HepG2 (cell line): Measurements from ENCODE around the gene PATL2. TPM values are rescaled to one million over a fixed set of nuclear protein-coding genes. Genes with fewer than 3 reads are reported as not detected.

Experiments used
- EP300 ChIP-seq, 3 experiments: sonication (generic) in 1 of 3; formaldehyde crosslinking in 1 of 3; IDR thresholded peaks; 2 replicates each; pipeline versions ENCODE4 v1.5.1 to v1.6.1; 2011 to 2020; ENCODE audit warnings: low read depth in 2 of 3, low read length in 2 of 3, borderline replicate concordance in 1 of 3, improper control_type of control experiment in 1 of 3, mild to moderate bottlenecking in 1 of 3, missing genetic modification reagents in 1 of 3, moderate library complexity in 1 of 3
- ETV6 ChIP-seq: sonication (generic); formaldehyde crosslinking; conservative IDR thresholded peaks from 2 replicates; pipeline ENCODE4 v1.4.0; 2020; ENCODE audit warnings: missing genetic modification reagents
- HOXA5 ChIP-seq: sonication (generic); formaldehyde crosslinking; IDR thresholded peaks from 2 replicates; pipeline ENCODE4 v1.4.0; 2020; ENCODE audit warnings: missing genetic modification reagents
- MAFF ChIP-seq: IDR thresholded peaks from 2 replicates; pipeline ENCODE4 v1.6.1; 2011; ENCODE audit warnings: low read depth, low read length, improper control_type of control experiment
- MAFK ChIP-seq, 2 experiments: IDR thresholded peaks in 1 of 2; conservative IDR thresholded peaks in 1 of 2; 2 replicates each; pipeline ENCODE4 v1.6.1; 2011; ENCODE audit warnings: improper control_type of control experiment in 2 of 2, low read length in 2 of 2
- MIXL1 ChIP-seq: IDR thresholded peaks from 2 replicates; pipeline ENCODE4 v1.6.1; 2016
- SKI ChIP-seq: fragments of 450-650 bp; IDR thresholded peaks from one replicate; pipeline ENCODE4 v1.6.1; 2018; ENCODE audit warnings: mild to moderate bottlenecking; ENCODE audit not compliant: partially characterized antibody
- SRSF9 ChIP-seq: fragments of 200-400 bp; formaldehyde crosslinking; IDR thresholded peaks from 2 replicates; pipeline ENCODE4 v1.6.1; 2018; ENCODE audit warnings: borderline replicate concordance, mild to moderate bottlenecking, low read depth, low read length; ENCODE audit not compliant: insufficient read depth, poor library complexity, severe bottlenecking
- STAG1 ChIP-seq: sonication (generic); formaldehyde crosslinking; IDR thresholded peaks from 2 replicates; pipeline ENCODE4 v1.4.0; 2020; ENCODE audit warnings: missing genetic modification reagents
- ZNF446 ChIP-seq: sonication (generic); formaldehyde crosslinking; IDR thresholded peaks from 2 replicates; pipeline ENCODE4 v1.5.0; 2020; ENCODE audit warnings: mild to moderate bottlenecking, missing genetic modification reagents
- polyA plus RNA-seq, 8 experiments: library from polyadenylated mRNA; depleted of rRNA in 3 of 8; stranded (reverse) in 7 of 8; unstranded in 1 of 8; fragments of >200 nt; fragmentation: Illumina TruSeq in 4 of 8; extraction: Trizol in 4 of 8; gene quantifications; 2 replicates each; pipeline versions ENCODE4 v1.2.1 to v1.2.3, GENCODE V29; 2011 to 2016; ENCODE audit warnings: low read depth in 4 of 8, missing spikeins in 1 of 8, mixed read lengths in 1 of 8; ENCODE audit not compliant: insufficient read depth in 1 of 8
- total RNA-seq, 5 experiments: library from RNA; depleted of rRNA; stranded (reverse); fragments of >200 nt; fragmentation: Illumina TruSeq; extraction: Trizol; gene quantifications; 2 replicates each; pipeline ENCODE4 v1.2.3, GENCODE V29; 2016; ENCODE audit warnings: low read depth in 1 of 5
- TF ChIP-seq, protein P1 (sequence below): sonication (generic); formaldehyde crosslinking; IDR thresholded peaks from 2 replicates; pipeline ENCODE4 v1.8.1; 2023; ENCODE audit warnings: mild to moderate bottlenecking, missing genetic modification reagents
- TF ChIP-seq, protein P2 (sequence below): sonication (generic); formaldehyde crosslinking; IDR thresholded peaks from 2 replicates; pipeline ENCODE4 v1.5.0; 2020; ENCODE audit warnings: mild to moderate bottlenecking, missing genetic modification reagents, moderate library complexity
- TF ChIP-seq, protein P3 (sequence below): sonication (generic); formaldehyde crosslinking; IDR thresholded peaks from 2 replicates; pipeline ENCODE4 v1.8.0; 2022; ENCODE audit warnings: missing genetic modification reagents, mild to moderate bottlenecking, borderline replicate concordance
- TF ChIP-seq, protein P4 (sequence below): fragments of 450-650 bp; IDR thresholded peaks from 2 replicates; pipeline ENCODE4 v1.6.1; 2017; ENCODE audit warnings: mild to moderate bottlenecking
- TF ChIP-seq, protein P5 (sequence below): sonication (generic); formaldehyde crosslinking; IDR thresholded peaks from 2 replicates; pipeline ENCODE4 v1.5.0; 2020; ENCODE audit warnings: mild to moderate bottlenecking, missing genetic modification reagents, borderline replicate concordance
- TF ChIP-seq, protein P6 (sequence below): IDR thresholded peaks from 2 replicates; pipeline ENCODE4 v1.6.1; 2018; ENCODE audit warnings: missing genetic modification reagents, mild to moderate bottlenecking, missing compliant biosample characterization

Gene PATL2
- total and polyA plus RNA-seq, 2 of the 13 experiments (the other 11 are each of a cell fraction or from before 2014, with no cell fraction given) = 0.15 to 0.53 TPM

DNA sequence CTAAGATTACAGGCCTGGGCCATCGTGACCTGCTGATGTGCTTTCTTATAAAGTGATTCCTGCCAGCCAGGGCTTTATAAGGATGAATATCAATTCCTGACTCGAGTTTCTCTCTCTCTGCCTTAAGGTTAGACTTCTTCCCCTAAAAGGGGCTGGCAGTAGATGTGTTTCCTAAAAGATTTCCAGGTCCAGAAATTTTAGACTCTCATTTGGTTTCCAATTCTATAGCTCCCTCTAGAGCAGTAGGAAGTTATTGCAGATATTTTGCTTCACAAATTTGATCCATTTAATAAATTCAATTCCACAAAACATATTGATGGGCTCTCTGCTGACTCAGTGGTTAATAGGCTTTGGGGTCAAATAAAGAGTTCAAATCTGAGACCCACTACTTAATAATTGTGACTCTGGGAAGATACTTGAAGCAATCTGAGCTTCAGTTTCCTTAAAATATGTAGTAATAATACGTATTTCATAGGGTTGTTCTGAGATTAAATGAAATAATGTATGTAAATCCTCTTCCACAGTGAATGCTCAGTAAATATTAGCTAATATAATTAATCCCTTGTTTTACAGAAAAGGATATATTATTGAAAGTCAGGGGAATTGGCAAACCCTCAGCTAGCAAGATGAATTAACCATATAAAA is 27.3 kb upstream of the PATL2 start (continued):
- TF ChIP-seq, protein P1, sequence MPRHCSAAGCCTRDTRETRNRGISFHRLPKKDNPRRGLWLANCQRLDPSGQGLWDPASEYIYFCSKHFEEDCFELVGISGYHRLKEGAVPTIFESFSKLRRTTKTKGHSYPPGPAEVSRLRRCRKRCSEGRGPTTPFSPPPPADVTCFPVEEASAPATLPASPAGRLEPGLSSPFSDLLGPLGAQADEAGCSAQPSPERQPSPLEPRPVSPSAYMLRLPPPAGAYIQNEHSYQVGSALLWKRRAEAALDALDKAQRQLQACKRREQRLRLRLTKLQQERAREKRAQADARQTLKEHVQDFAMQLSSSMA (CRISPR knock-in tag) = no peak
- TF ChIP-seq, protein P2, sequence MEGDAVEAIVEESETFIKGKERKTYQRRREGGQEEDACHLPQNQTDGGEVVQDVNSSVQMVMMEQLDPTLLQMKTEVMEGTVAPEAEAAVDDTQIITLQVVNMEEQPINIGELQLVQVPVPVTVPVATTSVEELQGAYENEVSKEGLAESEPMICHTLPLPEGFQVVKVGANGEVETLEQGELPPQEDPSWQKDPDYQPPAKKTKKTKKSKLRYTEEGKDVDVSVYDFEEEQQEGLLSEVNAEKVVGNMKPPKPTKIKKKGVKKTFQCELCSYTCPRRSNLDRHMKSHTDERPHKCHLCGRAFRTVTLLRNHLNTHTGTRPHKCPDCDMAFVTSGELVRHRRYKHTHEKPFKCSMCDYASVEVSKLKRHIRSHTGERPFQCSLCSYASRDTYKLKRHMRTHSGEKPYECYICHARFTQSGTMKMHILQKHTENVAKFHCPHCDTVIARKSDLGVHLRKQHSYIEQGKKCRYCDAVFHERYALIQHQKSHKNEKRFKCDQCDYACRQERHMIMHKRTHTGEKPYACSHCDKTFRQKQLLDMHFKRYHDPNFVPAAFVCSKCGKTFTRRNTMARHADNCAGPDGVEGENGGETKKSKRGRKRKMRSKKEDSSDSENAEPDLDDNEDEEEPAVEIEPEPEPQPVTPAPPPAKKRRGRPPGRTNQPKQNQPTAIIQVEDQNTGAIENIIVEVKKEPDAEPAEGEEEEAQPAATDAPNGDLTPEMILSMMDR = peak; percentile 64
- TF ChIP-seq MIXL1 (CRISPR knock-in tag) (no peak), HOXA5 (CRISPR knock-in tag) (no peak), SKI (no peak), STAG1 (peak; percentile 73), MAFF (0 out of 2 replicates have a peak, but pooled peaks have one; percentile 13), SRSF9 (no peak), ZNF446 (CRISPR knock-in tag) (no peak), EP300 (IDR thresholded peaks at IDR 0.05; ENCODE audit: low read depth in 2 of 2, low read length in 2 of 2) (no peak), EP300 (CRISPR knock-in tag; IDR thresholded peaks at IDR 0.05; ENCODE audit: borderline replicate concordance) (no peak), MAFK (conservative IDR thresholded peaks at IDR 0.05 in 1 of 2, IDR thresholded peaks at IDR 0.05 in 1 of 2; ENCODE audit: low read length in 2 of 2) (peak; percentile 8 to 38; a peak in 1 of 4 replicates), ETV6 (CRISPR knock-in tag) (no peak)
- TF ChIP-seq, protein P3, sequence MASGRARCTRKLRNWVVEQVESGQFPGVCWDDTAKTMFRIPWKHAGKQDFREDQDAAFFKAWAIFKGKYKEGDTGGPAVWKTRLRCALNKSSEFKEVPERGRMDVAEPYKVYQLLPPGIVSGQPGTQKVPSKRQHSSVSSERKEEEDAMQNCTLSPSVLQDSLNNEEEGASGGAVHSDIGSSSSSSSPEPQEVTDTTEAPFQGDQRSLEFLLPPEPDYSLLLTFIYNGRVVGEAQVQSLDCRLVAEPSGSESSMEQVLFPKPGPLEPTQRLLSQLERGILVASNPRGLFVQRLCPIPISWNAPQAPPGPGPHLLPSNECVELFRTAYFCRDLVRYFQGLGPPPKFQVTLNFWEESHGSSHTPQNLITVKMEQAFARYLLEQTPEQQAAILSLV (CRISPR knock-in tag) = no peak
- TF ChIP-seq, protein P4, sequence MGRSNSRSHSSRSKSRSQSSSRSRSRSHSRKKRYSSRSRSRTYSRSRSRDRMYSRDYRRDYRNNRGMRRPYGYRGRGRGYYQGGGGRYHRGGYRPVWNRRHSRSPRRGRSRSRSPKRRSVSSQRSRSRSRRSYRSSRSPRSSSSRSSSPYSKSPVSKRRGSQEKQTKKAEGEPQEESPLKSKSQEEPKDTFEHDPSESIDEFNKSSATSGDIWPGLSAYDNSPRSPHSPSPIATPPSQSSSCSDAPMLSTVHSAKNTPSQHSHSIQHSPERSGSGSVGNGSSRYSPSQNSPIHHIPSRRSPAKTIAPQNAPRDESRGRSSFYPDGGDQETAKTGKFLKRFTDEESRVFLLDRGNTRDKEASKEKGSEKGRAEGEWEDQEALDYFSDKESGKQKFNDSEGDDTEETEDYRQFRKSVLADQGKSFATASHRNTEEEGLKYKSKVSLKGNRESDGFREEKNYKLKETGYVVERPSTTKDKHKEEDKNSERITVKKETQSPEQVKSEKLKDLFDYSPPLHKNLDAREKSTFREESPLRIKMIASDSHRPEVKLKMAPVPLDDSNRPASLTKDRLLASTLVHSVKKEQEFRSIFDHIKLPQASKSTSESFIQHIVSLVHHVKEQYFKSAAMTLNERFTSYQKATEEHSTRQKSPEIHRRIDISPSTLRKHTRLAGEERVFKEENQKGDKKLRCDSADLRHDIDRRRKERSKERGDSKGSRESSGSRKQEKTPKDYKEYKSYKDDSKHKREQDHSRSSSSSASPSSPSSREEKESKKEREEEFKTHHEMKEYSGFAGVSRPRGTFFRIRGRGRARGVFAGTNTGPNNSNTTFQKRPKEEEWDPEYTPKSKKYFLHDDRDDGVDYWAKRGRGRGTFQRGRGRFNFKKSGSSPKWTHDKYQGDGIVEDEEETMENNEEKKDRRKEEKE = no peak
- TF ChIP-seq, protein P5, sequence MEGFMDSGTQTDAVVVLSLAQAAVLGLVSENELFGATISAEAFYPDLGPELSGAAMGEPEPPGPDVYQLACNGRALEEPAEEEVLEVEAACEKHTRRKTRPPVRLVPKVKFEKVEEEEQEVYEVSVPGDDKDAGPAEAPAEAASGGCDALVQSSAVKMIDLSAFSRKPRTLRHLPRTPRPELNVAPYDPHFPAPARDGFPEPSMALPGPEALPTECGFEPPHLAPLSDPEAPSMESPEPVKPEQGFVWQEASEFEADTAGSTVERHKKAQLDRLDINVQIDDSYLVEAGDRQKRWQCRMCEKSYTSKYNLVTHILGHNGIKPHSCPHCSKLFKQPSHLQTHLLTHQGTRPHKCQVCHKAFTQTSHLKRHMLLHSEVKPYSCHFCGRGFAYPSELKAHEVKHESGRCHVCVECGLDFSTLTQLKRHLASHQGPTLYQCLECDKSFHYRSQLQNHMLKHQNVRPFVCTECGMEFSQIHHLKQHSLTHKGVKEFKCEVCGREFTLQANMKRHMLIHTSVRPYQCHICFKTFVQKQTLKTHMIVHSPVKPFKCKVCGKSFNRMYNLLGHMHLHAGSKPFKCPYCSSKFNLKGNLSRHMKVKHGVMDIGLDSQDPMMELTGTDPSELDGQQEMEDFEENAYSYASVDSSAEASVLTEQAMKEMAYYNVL = no peak
- TF ChIP-seq, protein P6, sequence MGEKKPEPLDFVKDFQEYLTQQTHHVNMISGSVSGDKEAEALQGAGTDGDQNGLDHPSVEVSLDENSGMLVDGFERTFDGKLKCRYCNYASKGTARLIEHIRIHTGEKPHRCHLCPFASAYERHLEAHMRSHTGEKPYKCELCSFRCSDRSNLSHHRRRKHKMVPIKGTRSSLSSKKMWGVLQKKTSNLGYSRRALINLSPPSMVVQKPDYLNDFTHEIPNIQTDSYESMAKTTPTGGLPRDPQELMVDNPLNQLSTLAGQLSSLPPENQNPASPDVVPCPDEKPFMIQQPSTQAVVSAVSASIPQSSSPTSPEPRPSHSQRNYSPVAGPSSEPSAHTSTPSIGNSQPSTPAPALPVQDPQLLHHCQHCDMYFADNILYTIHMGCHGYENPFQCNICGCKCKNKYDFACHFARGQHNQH (CRISPR knock-in tag) = no peak
